Measurements from ENCODE around the gene TMLHE. TPM values are rescaled to one million over a fixed set of nuclear protein-coding genes. Genes with fewer than 3 reads are reported as not detected.
"Not testable (repeated sequence)": the region's sequence is repeated elsewhere in the genome, so short reads cannot be mapped to it uniquely, and the experiment has no call there.

TMLHE gene
- 10 to 100 TPM; 24.3 to 30.1 (median 27.6) TPM for polyA plus RNA-seq (ENCODE audit: insufficient read length in 3 of 3)
- long read RNA-seq, donor 1, partial matches to known transcripts, result 0 of 3 reads
- long read RNA-seq, donor 1, other reads (novel, unspliced or antisense), result 0 of 3 reads
- long read RNA-seq, donor 2, transcript TMLHE-201 (8 exons, 2,832 nt), result major isoform, 8 of 9 reads
- long read RNA-seq, donor 2, partial matches to known transcripts, result 0 of 9 reads
- long read RNA-seq, donor 2, other reads (novel, unspliced or antisense), result 0 of 9 reads
- long read RNA-seq, donor 3, transcript TMLHE-201 (8 exons, 2,832 nt), result major isoform, 9 of 10 reads
- long read RNA-seq, donor 3, partial matches to known transcripts, result 0 of 10 reads
- long read RNA-seq, donor 3, other reads (novel, unspliced or antisense), result 0 of 10 reads
- long read RNA-seq, donor 4, partial matches to known transcripts, result 0 of 5 reads
- long read RNA-seq, donor 4, other reads (novel, unspliced or antisense), result 0 of 5 reads
- long read RNA-seq, donor 5, transcript TMLHE-201 (8 exons, 2,832 nt), result major isoform, 5 of 5 reads
- long read RNA-seq, donor 5, partial matches to known transcripts, result 0 of 5 reads
- long read RNA-seq, donor 5, other reads (novel, unspliced or antisense), result 0 of 5 reads
- long read RNA-seq, donor 6, transcript TMLHE-201 (8 exons, 2,832 nt), result major isoform, 8 of 8 reads
- long read RNA-seq, donor 6, partial matches to known transcripts, result 0 of 8 reads
- long read RNA-seq, donor 6, other reads (novel, unspliced or antisense), result 0 of 8 reads
- long read RNA-seq, donor 7, transcript TMLHE-201 (8 exons, 2,832 nt), result major isoform, 7 of 8 reads
- long read RNA-seq, donor 7, partial matches to known transcripts, result 0 of 8 reads
- long read RNA-seq, donor 7, other reads (novel, unspliced or antisense), result 0 of 8 reads
- long read RNA-seq, donor 8, partial matches to known transcripts, result 0 of 3 reads
- long read RNA-seq, donor 8, other reads (novel, unspliced or antisense), result 0 of 3 reads
- long read RNA-seq, donor 9, transcript TMLHE-201 (8 exons, 2,832 nt), result major isoform, 10 of 10 reads
- long read RNA-seq, donor 9, partial matches to known transcripts, result 0 of 10 reads
- long read RNA-seq, donor 9, other reads (novel, unspliced or antisense), result 0 of 10 reads
- long read RNA-seq, donor 10, partial matches to known transcripts, result 0 of 2 reads
- long read RNA-seq, donor 10, other reads (novel, unspliced or antisense), result 0 of 2 reads
- long read RNA-seq, donor 11, partial matches to known transcripts, result 0 of 6 reads
- long read RNA-seq, donor 11, other reads (novel, unspliced or antisense), result 0 of 6 reads
- long read RNA-seq, donor 12, transcript TMLHE-201 (8 exons, 2,832 nt), result major isoform, 8 of 9 reads
- long read RNA-seq, donor 12, partial matches to known transcripts, result 0 of 9 reads
- long read RNA-seq, donor 12, other reads (novel, unspliced or antisense), result 0 of 9 reads
- long read RNA-seq, donor 13, partial matches to known transcripts, result 0 of 3 reads
- long read RNA-seq, donor 13, other reads (novel, unspliced or antisense), result 0 of 3 reads
- long read RNA-seq, donor 14, transcript TMLHE-201 (8 exons, 2,832 nt), result major isoform, 10 of 11 reads
- long read RNA-seq, donor 14, partial matches to known transcripts, result 0 of 11 reads
- long read RNA-seq, donor 14, other reads (novel, unspliced or antisense), result 0 of 11 reads
- long read RNA-seq, donor 15, transcript TMLHE-201 (8 exons, 2,832 nt), result major isoform, 8 of 14 reads
- long read RNA-seq, donor 15, partial matches to known transcripts, result 5 of 14 reads
- long read RNA-seq, donor 15, other reads (novel, unspliced or antisense), result 0 of 14 reads
- long read RNA-seq, donor 16, transcript TMLHE-201 (8 exons, 2,832 nt), result major isoform, 6 of 7 reads
- long read RNA-seq, donor 16, partial matches to known transcripts, result 0 of 7 reads
- long read RNA-seq, donor 16, other reads (novel, unspliced or antisense), result 0 of 7 reads

GRCh38 chrX:155612312-155613224 lies at the start of gene TMLHE, which contains the start of gene SPRY3:
Gene TMLHE (minus strand): TSS chrX:155612952. CDS start chrX:155545276, 67,676 bp downstream.
Gene SPRY3 (plus strand): TSS chrX:155612586.
- peak; percentile 33 for DNase-seq

DNA sequence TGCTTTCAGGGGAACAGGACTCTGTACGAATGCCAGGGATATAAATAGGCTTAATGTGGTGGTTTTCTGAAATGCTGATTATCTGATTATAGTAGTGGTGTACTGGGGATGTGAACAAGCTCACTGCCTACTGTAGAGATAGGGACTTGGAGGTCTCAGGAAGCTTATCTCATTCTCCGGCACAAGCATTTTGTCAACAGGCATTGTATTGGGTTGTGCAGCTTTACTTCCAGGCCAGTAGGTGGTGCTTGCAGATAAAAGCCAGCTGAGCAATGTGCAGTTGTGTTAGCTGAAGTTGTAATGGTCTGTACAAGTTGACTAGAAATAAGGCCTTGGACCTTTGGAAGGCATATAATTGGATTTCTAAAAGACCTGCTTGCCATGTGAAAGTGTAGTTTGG lies 49.5 kb upstream of the TMLHE start:
- no peak for DNase-seq

GRCh38 chrX:155645180-155645579 lies 32.4 kb upstream of the TMLHE start:
- no peak for DNase-seq

DNA sequence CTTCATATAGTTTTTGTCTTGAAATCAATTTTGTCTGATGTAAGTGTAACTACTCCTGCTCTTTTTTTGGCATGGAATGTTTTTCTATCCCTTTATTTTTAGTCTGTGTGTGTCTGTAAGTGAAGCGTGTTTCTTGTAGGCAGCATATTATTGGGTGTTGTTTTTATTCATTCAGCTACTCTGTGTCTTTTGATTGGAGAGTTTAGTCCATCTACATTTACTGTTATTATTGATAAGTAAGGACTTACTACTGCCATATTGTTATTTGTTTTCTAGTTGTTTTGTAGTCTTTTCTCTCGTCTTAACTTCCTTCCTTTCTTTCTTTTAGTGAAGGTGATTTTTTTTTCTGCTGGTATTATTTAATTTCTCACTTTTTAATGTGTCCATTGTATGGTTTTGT lies 30.5 kb upstream of the TMLHE start:
- DNase-seq, result no peak

GRCh38 chrX:155641371-155641770 lies 28.6 kb upstream of the TMLHE start:
- peak; percentile 4 for DNase-seq

DNA sequence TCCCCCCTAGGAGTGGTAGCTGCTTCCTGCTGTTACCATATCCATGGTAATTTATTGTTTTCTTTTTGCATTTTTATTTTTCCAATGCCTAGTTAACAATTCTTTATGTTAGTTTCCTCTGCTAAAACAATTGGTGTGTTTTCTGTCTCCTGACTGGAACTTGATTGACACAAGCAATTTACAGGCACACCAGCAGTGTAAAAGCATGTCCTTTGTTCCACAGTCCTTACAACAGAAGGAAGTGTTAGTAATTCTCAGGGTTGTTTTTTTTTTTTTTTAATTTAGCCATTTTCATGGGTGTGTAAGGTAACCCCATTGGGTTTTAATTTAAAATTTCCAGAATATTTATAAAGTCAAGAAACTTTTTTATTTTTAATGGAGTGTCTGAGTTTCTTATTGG lies 25.0 kb upstream of the TMLHE start:
- DNase-seq, result no peak

GRCh38 chrX:155635019-155635418 lies 22.3 kb upstream of the TMLHE start:
- not testable (repeated sequence) for DNase-seq

DNA sequence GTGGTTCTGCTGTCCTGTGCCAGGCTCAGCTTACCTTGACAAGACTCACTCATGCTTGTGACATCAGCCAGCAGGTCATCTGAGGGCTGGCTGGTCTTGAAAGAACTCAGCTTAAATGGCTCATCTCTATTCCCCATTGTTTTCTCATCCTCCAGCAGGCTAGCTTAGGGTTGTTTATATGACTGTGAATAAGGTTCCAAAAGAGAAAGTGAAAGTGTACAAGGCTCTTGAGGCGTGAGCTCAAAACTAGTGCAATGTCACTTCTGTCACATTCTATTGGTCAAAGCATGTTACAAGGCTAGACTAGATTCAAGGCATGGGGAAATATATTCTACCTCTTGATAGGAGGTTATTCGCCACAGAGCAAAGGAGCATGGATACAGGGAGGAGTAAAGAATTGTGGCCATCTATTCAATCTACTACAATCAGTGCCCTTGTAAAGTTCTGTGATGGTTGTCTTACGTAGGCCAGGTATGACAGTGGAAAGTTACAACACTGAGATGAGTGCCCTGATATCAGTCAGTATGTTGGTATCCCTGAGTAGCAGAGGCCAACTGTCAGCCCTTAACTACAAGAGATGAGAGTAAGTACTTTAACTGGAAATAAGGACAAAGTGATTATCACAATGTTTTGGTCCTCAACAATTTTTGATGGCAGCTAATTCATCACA lies 19.8 kb upstream of the TMLHE start:
- no peak for DNase-seq

DNA sequence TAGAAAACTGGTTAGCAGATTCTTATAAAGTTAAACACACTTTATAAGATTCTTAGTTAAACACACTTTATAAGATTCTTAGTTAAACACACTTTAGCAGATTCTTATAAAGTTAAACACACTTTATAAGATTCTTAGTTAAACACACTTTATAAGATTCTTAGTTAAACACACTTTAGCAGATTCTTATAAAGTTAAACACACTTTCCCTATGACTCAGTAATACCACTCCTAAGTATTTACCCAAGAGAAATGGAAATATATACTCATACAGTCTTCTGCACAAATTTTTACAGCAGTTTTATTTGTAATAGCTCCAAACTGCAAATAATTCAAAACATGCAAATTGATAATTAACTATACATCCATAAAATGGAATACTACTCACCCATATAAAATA lies 7.4 kb upstream of the TMLHE start:
- DNase-seq, result not testable (repeated sequence)

GRCh38 chrX:155615938-155616337 lies 3.2 kb upstream of the TMLHE start:
- no peak for DNase-seq

DNA sequence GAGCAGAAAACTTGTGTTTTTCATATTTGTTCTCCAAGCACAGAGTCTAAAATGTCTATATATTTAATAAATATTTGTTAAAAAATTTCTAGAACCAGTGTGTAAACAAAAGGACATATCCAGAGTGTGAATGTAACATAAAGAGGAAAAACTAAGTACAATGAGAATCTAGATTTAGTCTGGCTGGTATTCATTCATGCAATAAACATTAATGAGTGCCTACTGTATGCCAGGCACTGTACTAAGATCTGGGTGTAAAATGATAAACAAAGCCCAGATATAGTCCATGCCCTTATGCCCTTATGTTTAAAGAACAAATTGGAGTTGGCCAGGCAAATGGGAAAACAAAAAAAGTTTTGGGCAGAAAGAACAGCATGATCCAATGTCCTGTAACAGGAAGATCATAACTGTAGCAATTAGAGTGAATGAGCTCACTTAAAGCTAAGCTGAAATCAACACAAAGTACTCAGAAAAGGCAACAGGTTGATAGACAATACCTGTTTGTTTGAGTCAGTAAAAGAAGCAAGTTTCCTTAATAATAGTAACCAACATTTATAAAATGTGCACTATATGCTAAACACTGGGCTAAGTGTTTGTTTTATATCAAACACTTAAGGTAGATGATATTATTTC lies 1.3 kb upstream of the TMLHE start:
- DNase-seq, result no peak

GRCh38 chrX:155611302-155611701 lies 1.4 kb downstream of the TMLHE start:
- peak; percentile 11 for DNase-seq

GRCh38 chrX:155592981-155593380 lies 19.8 kb downstream of the TMLHE start:
- no peak for DNase-seq

- no peak for DNase-seq
Measured at GRCh38 chrX:155592331-155592730, 20.4 kb downstream of the TMLHE start.

DNA sequence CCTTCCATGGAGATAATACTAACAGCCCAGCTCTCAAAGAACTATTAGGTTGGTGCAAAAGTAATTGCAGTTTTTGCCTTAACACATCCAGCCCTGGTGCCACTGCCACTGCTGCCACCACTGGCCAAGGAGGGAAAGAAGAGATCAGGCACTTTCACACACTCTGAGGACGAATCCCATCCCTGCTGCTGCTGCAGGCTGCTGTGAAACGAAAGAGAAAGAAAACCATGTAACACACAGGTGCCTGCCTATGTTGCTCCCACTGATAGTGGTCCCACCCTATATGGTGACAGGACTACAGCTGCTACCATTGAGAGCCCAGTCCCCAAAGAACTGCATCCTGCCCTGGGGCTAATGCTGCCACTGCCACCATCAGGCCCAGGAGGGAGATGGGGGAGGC lies 35.1 kb downstream of the TMLHE start:
- DNase-seq, result no peak

GRCh38 chrX:155563099-155563498 lies 49.7 kb downstream of the TMLHE start:
- DNase-seq, result no peak

DNA sequence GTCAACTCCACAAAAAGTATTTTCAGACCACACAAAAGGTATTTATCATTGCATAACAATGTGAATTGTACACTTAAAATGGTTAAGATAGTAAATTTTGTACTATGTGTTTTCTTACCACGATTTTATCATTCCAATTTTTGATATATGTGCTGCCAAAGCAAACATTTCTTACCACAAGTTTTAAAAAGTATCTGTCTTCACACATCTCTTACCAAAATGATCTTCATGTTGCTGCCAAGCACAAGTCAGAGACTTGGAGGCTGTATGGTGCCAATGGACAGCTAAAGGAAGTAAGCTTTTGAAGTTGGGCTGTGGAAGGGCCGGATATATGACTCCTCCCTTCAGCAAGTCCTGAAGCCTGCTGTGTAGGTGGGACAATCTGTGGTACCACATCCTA lies 67.9 kb downstream of the TMLHE start:
- DNase-seq, result no peak

GRCh38 chrX:155535866-155536265 lies 76.9 kb downstream of the TMLHE start:
- DNase-seq, result no peak
